NAMALWA (cell line): ENCODE results near the gene SH3PXD2B.
"Not testable (repeated sequence)": the region's sequence is repeated elsewhere in the genome, so short reads cannot be mapped to it uniquely, and the experiment has no call there.

Source experiments
- DNase-seq: peaks from one replicate; pipeline ENCODE4 v3.0.0-alpha.2; 2015; ENCODE audit warnings: low spot score

SH3PXD2B gene

DNA sequence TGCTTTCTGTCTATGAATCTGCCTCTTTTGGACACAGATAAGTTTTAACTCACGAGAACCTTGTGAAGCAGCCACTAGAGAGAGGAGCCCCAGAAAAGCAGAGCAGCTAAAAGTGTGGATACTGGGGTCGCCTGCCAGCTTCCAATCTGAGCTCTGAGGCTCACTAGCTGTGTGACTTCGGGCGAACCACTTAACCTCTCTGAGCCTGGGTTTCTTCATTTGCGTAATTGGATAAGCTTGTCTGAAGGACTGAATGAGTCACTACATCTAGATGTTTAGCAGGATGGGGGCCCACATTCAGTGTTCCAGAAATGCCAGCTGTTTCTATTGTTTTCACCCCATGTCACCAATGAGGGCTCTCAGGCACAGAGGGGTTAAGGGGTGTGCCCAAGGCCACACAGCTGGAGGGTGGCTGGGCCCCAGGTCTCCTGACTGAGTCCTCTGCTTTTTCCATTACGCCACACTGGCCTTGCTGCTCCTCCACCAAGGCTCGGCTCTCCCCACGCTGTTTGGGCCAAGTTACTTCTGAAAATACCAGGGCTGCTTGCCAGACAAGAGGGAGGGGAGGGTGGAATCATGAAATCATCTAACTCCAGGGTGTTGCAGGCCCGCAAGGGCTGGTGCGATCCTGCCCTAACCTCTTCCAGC, 36.2 kb downstream of the SH3PXD2B start:
- DNase-seq, result no peak

- no peak for DNase-seq
Observed at GRCh38 chr5:172417130-172417841, 37.0 kb downstream of the SH3PXD2B start.

- no peak for DNase-seq
Observed at GRCh38 chr5:172415362-172416275, 38.7 kb downstream of the SH3PXD2B start.

DNA sequence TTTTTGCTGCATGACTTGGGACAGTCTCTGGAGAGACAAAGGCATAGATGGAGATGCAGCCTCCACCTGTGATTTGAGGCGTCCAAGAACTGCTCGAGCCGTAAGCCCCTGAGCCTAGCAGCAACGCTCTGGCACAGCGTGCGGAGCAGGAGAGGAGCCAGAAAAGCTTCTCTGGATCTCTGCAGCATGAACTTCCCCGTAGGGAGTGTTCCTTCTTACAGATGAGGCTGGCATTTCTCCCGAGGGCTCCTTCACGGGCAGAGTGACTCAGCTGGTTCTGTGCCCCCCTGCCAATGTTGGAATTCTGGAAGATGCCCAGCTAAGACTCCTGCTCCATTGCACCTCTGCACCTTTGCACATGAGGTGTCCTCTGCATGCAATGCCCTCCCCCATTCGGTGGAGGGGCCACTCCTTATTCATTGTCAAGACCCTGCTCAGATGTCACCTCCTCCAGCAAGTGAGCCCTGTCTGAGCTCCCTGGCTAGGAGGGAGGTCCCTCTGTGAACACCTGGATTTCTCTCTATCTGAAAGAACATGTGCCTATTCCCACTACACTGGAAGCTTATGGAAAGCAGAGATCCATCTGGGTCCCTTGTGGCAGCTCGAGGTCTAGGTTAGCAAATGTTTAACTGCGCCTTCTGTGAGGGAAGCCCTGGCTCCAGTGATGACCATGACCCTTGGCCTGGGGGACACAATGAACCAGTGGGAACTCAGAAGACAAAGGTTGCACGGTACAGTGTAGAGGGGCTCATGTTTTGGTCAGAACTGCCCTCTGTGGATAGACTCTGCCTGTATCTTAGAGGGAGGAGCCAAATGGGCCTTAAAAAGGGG, 39.6 kb downstream of the SH3PXD2B start:
- no peak for DNase-seq

DNA sequence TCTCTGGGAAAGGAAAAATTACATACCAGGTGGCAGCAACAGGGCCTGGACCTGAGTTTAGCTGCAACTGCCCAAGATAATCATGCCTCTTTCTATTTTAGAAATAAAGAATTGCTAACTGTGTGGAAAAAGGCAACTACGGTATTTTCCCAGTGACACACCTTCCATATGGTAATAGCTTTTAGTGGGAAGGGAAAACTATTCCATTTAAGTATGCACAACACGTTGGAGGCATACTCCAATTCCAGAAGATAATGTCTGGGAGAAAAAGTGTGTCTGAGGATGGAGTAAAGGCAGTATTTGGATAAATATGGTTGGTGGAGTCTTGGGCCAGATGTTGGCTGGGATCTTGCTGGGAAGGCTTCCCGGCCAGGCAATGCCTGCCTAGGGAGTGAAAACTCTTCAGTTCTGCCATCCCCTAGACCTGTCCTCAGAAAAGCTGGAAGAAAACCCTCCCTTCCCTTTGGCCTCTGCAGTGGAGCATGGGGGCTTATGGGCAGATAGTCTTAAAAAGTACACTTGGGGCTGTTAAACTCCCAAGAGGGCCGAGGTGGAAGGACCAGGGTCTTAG, 40.6 kb downstream of the SH3PXD2B start:
- no peak for DNase-seq

DNA sequence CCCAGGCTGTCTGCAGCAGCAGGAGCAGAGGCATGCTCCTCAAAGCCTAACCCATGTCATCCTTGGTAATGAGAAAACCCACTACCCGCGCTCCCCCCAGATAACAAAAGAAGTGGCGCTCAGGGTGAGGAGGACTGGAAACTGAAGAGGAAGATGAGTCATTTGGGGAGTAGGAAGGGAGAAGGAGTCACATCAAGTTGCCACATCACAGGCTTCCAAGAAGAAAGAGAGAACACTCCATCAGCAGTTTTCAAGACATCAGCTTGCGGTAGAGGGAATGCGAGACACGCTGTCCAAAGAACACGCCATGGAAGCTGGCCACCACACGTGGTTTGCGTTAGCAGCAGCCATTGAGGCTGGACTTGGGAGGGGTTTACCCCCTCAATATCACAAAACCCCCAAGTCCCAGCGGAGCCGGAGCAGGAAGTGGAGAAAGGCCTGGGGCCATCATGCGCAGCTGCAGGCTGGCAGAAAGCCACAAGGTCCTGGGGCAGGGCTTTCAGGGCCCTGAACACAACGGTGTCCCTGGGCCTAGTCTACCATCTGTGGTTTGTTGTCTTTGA, 41.5 kb downstream of the SH3PXD2B start:
- no peak for DNase-seq

GRCh38 chr5:172411484-172412072, 42.7 kb downstream of the SH3PXD2B start:
- DNase-seq, result no peak

GRCh38 chr5:172410662-172411483, 43.5 kb downstream of the SH3PXD2B start:
- DNase-seq, result no peak

- no peak for DNase-seq
Observed at GRCh38 chr5:172410160-172410559, 44.2 kb downstream of the SH3PXD2B start.

- not testable (repeated sequence) for DNase-seq
Observed at GRCh38 chr5:172409477-172409876, 44.8 kb downstream of the SH3PXD2B start.

DNA sequence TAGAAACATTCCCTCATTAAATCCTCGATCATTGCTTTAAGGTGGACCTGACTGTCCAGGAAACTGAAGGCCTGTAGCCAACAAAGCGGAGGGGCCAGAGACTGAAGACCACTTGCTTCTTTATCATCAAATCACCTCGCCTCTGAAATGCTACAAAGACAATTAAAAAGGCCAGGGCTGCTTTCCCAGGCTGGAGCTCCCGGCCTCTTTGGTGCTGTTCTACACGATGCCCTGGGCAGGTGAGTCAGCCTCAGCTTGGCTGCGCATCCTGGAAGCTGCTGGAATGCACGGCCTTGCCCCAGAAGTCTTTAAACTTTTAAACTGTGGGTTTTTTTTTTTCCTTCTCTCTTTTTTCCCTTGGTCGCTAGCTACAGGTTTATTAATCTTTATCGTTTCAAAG, 46.5 kb downstream of the SH3PXD2B start:
- DNase-seq, result no peak

DNA sequence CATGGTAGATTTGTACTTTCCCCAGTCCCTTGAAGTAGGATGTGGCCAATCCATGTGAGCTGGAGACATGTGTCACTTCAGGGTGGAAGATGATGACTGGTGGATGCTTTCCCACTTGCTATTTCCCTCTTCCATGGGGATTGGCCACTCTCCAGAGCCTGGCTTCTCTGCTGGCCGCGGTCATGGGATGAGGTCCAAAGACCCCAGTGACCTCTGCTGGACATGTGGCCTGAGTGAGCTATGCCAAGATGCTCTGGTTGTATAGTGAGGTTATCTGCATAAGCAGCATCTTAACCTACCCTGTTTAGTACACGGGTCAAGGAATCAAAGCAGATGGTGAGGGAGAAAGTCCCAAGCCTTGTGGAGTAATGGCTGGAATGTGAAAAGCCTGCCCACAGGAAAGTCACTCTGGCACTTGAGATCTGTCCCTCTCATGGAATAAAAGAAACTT, 47.1 kb downstream of the SH3PXD2B start:
- no peak for DNase-seq

- no peak for DNase-seq
Observed at GRCh38 chr5:172405226-172406107, 48.9 kb downstream of the SH3PXD2B start.

- no peak for DNase-seq
Observed at GRCh38 chr5:172404746-172405145, 49.6 kb downstream of the SH3PXD2B start.

GRCh38 chr5:172403817-172404216, 50.5 kb downstream of the SH3PXD2B start:
- DNase-seq, result no peak

- no peak for DNase-seq
Observed at GRCh38 chr5:172403189-172403796, 51.0 kb downstream of the SH3PXD2B start.

GRCh38 chr5:172402531-172403188, 51.7 kb downstream of the SH3PXD2B start:
- no peak for DNase-seq

DNA sequence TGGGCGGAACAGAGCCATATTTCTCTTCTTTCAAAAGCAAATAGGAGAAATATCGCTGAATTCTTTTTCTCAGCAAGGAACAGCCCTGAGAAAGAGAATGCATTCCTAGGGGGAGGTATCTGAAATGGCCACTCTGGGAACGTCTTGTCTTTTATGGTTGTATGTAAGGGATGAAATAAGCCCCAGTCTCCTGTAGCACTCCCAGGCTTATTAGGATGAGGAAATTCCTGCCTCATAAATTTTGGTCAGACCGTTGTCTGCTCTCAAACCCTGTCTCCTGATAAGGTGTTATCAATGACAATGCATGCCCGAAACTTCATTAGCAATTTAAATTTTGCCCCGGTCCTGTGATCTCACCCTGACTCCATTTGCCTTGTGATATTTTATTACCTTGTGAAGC, 52.3 kb downstream of the SH3PXD2B start:
- DNase-seq, result not testable (repeated sequence)
